HCT116 (cell line): ENCODE results near the gene BTF3L4. TPM values are rescaled to one million over a fixed set of nuclear protein-coding genes. Genes with fewer than 3 reads are reported as not detected.

Experiments
- ATAC-seq: fragments of 200-7000 bp; cut with Tn5 transposase; 2 replicates; pipeline ENCODE4 v1.9.1; 2020; ENCODE audit warnings: mild to moderate bottlenecking, moderate library complexity
- BruUV-seq: library from RNA; stranded (reverse); fragments of 400-500 nt; replicated peaks from 2 replicates; lab custom pipeline; 2021; lab: Mats Ljungman, UMichigan
- CTCF ChIA-PET: fragments of 300-600 bp; sonication (Branson Sonifier 250); formaldehyde crosslinking; loops from one replicate; lab custom pipeline; 2021; ENCODE audit warnings: antibody characterized with exemption; lab: Charles Lee
- POLR2A ChIA-PET: fragments of 300-600, 350-600 bp; sonication (Branson Sonifier 250); formaldehyde crosslinking; loops from one replicate; lab custom pipeline; 2021; ENCODE audit warnings: antibody characterized with exemption; lab: Charles Lee
- RAD21 ChIA-PET, 2 experiments: fragments of 300-600 bp; sonication (Branson Sonifier 250); formaldehyde crosslinking; loops; one replicate each; lab custom pipeline; 2023; ENCODE audit warnings: low total read pairs in 2 of 2; ENCODE audit not compliant: uncharacterized antibody in 2 of 2, unreplicated experiment in 2 of 2, low non-redundant PET in 1 of 2; lab: Charles Lee
- DNase-seq: peaks from one replicate; pipeline ENCODE4 v3.0.0-alpha.2; 2010; ENCODE audit warnings: low read depth, low spot score
- H2AFZ ChIP-seq: fragments of 200-600 bp; shearing (Covaris generic), sonication (generic); 2 replicates; pipeline ENCODE4 v1.6.1; 2017; ENCODE audit warnings: low read depth, mixed run types, mixed read lengths, antibody characterized with exemption, low read length; ENCODE audit not compliant: poor library complexity, severe bottlenecking
- H3K27ac ChIP-seq: 2 replicates; pipeline ENCODE4 v1.5.1; 2012; ENCODE audit warnings: low read depth, low read length
- H3K27me3 ChIP-seq: fragments of 200-600 bp; sonication (generic); 2 replicates; pipeline ENCODE4 v1.6.1; 2016; ENCODE audit warnings: mixed run types, low read length, mixed read lengths; ENCODE audit not compliant: insufficient read depth
- H3K36me3 ChIP-seq, 2 experiments: fragments of 200-500 bp in 1 of 2; fragments of 200-600 bp in 1 of 2; sonication (Bioruptor generic) in 1 of 2; sonication (generic) in 1 of 2; 2 replicates each; pipeline versions ENCODE4 v1.5.1 to v1.6.1; 2014 to 2016; ENCODE audit warnings: low read length in 2 of 2, inconsistent platforms in 1 of 2, mixed read lengths in 1 of 2, mixed run types in 1 of 2; ENCODE audit not compliant: insufficient read depth in 2 of 2, control insufficient read depth in 1 of 2
- H3K4me1 ChIP-seq, 2 experiments: fragments of 200-600 bp in 1 of 2; sonication (generic) in 1 of 2; 2 replicates each; pipeline versions ENCODE4 v1.5.1 to v1.6.1; 2012 to 2017; ENCODE audit warnings: low read length in 2 of 2, inconsistent platforms in 1 of 2, mild to moderate bottlenecking in 1 of 2, mixed read lengths in 1 of 2, mixed run types in 1 of 2, moderate library complexity in 1 of 2; ENCODE audit not compliant: insufficient read depth in 2 of 2, control insufficient read depth in 1 of 2
- H3K4me2 ChIP-seq: fragments of 200-600 bp; sonication (generic); 2 replicates; pipeline ENCODE4 v1.6.1; 2017; ENCODE audit warnings: mixed run types, low read length, mixed read lengths
- H3K4me3 ChIP-seq, 2 experiments: fragments of 200-600 bp in 1 of 2; sonication (generic) in 1 of 2; replicated peaks in 1 of 2; 2 replicates each; pipeline ENCODE4 v1.5.1; 2011 to 2016; ENCODE audit warnings: low read length in 2 of 2, control low read depth in 1 of 2, low read depth in 1 of 2, mild to moderate bottlenecking in 1 of 2, mixed read lengths in 1 of 2, mixed run types in 1 of 2
- H3K79me2 ChIP-seq: fragments of 200-600 bp; sonication (generic); 2 replicates; pipeline ENCODE4 v1.6.1; 2017; ENCODE audit warnings: mild to moderate bottlenecking, mixed run types, low read length, moderate library complexity, mixed read lengths; ENCODE audit not compliant: insufficient read depth
- H3K9ac ChIP-seq: fragments of 200-600 bp; sonication (generic); 2 replicates; pipeline ENCODE4 v1.6.1; 2016; ENCODE audit warnings: low read length, mixed read lengths
- H3K9me2 ChIP-seq: fragments of 200-600 bp; sonication (generic), shearing (Covaris generic); 2 replicates; pipeline ENCODE4 v1.6.1; 2017; ENCODE audit warnings: mixed run types, mild to moderate bottlenecking, moderate library complexity; ENCODE audit not compliant: insufficient read depth
- H3K9me3 ChIP-seq, 2 experiments: fragments of 200-500 bp in 1 of 2; fragments of 200-600 bp in 1 of 2; sonication (Bioruptor generic) in 1 of 2; sonication (generic) in 1 of 2; 2 replicates each; pipeline ENCODE4 v1.6.1; 2014 to 2017; ENCODE audit warnings: low read length in 2 of 2, mixed read lengths in 2 of 2, inconsistent platforms in 1 of 2, low read depth in 1 of 2, mild to moderate bottlenecking in 1 of 2, mixed run types in 1 of 2, moderate library complexity in 1 of 2; ENCODE audit not compliant: control insufficient read depth in 1 of 2, insufficient read depth in 1 of 2
- H4K20me1 ChIP-seq: fragments of 200-600 bp; sonication (generic), shearing (Covaris generic); 2 replicates; pipeline ENCODE4 v1.6.1; 2017; ENCODE audit warnings: mixed run types, mild to moderate bottlenecking, moderate library complexity; ENCODE audit not compliant: insufficient read depth
- CBX3 ChIP-seq: IDR thresholded peaks from 2 replicates; pipeline ENCODE4 v1.6.1; 2012; ENCODE audit warnings: low read depth
- CEBPB ChIP-seq: IDR thresholded peaks from 2 replicates; pipeline ENCODE4 v1.6.1; 2012; ENCODE audit warnings: low read depth
- ELF1 ChIP-seq: IDR thresholded peaks from 2 replicates; pipeline ENCODE4 v1.6.1; 2012; ENCODE audit warnings: low read depth, borderline replicate concordance
- FOSL1 ChIP-seq: IDR thresholded peaks from 2 replicates; pipeline ENCODE4 v1.6.1; 2012; ENCODE audit warnings: low read depth
- JUND ChIP-seq: IDR thresholded peaks from 2 replicates; pipeline ENCODE4 v1.6.1; 2012
- POLR2AphosphoS5 ChIP-seq: IDR thresholded peaks from 2 replicates; pipeline ENCODE4 v1.6.1; 2011; ENCODE audit warnings: mild to moderate bottlenecking, low read depth, low read length, moderate library complexity
- RAD21 ChIP-seq: IDR thresholded peaks from 2 replicates; pipeline ENCODE4 v1.6.1; 2012; ENCODE audit warnings: low read depth, mild to moderate bottlenecking
- REST ChIP-seq: IDR thresholded peaks from 2 replicates; pipeline ENCODE4 v1.6.1; 2012; ENCODE audit warnings: low read depth
- YY1 ChIP-seq: IDR thresholded peaks from 2 replicates; pipeline ENCODE4 v1.6.1; 2011; ENCODE audit warnings: low read length, low read depth, moderate library complexity, mild to moderate bottlenecking; ENCODE audit not compliant: insufficient replicate concordance; ENCODE audit errors: extremely low read depth
- ZBTB33 ChIP-seq: IDR thresholded peaks from 2 replicates; pipeline ENCODE4 v1.6.1; 2011; ENCODE audit warnings: mild to moderate bottlenecking, low read length, moderate library complexity; ENCODE audit not compliant: insufficient replicate concordance; ENCODE audit errors: extremely low read depth
- ZFX ChIP-seq: fragments of 450-650 bp; IDR thresholded peaks from 2 replicates; pipeline ENCODE4 v1.6.1; 2017
- ZNF274 ChIP-seq: fragments of 200-500 bp; sonication (Bioruptor generic); IDR thresholded peaks from 2 replicates; pipeline ENCODE4 v1.6.1; 2014; ENCODE audit warnings: mild to moderate bottlenecking, low read depth, low read length, inconsistent platforms
- intact Hi-C: fragments of 100-400 bp; cut with micrococcal nuclease; formaldehyde crosslinking; loops from 2 replicates; pipeline ENCODE4 v1.10.0; 2022
- total RNA-seq: library from RNA; stranded (reverse); gene quantifications from one replicate; pipeline ENCODE4 v1.2.1, GENCODE V29; 2021; ENCODE audit not compliant: unreplicated experiment
- TF ChIP-seq, protein P1 (sequence below): IDR thresholded peaks from 2 replicates; pipeline ENCODE4 v1.6.1; 2012

Gene BTF3L4
- total RNA-seq, 1 experiment from 2014 or later: 56.6 TPM

DNA sequence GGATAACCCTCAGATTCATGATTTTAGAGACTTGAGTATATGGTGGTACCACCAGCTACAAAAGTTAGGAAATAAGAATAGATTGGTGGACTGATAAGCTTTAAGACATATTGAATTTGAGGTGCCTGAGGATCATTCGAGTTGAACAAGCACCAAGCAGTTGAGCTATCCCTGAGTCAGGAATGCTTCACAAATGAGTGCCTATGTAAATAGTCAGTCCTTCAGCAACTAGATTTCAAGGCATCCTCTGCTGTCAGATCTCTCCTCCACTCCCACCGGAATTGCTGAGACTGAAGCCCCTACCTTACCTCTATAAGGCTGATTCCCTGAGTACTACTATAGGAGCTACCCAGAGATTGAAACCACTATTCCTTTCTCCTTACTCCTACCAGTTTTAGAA is 7.1 kb downstream of the BTF3L4 start:
- TF ChIP-seq RAD21: no peak
- no peak for TF ChIP-seq CBX3
- Histone ChIP-seq H3K4me3 (no peak overlapping the region), H3K79me2 (peaks cover 63% of the 10 kb centered on the region), H3K36me3 (peaks cover 33 to 45% of the 10 kb centered on the region in 2 experiments; a peak in 3 of 4 replicates), H3K9me3 (no peaks in the 10 kb centered on the region), H3K9ac (no peak overlapping the region), H2AFZ (no peak overlapping the region), H3K9me2 (no peaks in the 10 kb centered on the region), H3K4me2 (no peak overlapping the region), H3K4me1 (peaks cover 5 to 12% of the 10 kb centered on the region in 2 experiments; a peak in 3 of 4 replicates), H3K27me3 (no peaks in the 10 kb centered on the region), H3K27ac (no peak overlapping the region), H4K20me1 (no peaks in the 10 kb centered on the region)
- BruUV-seq: no TSS peak
- POLR2A ChIA-PET: interaction anchor here (0.7 kb wide), 1 partner anchor 8 kb away, joined by 4 read pairs; no protein-coding TSS in a partner anchor
- RAD21 ChIA-PET: no interaction called here
- no peak for ATAC-seq
- DNase-seq: no peak
- CTCF ChIA-PET: no interaction called here
- intact Hi-C loops: no loop called here

DNA sequence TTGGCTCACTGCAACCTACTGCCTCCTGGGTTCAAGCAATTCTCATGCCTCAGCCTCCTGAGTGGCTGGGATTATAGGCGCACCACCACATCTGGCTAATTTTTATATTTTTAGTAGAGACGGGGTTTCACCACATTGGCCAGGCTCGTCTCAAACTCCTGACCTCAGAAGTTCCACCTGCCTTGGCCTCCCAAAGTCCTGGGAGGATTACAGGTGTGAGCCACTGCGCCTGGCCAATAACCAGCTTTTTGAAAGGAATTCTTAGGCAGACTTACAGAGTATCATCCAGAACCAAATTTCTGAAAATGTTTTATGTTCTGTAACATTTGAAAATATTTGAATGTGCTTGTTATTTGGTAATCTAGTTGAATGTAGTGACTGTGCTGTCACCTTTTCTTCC is 14.6 kb downstream of the BTF3L4 start:
- RAD21 ChIA-PET: no interaction called here
- peaks cover 15 to 23% of the 10 kb centered on the region in 2 experiments; a peak in 2 of 4 replicates for H3K36me3 ChIP-seq
- H3K79me2 ChIP-seq: peaks cover 73% of the 10 kb centered on the region
- POLR2A ChIA-PET: interaction anchor here (2.3 kb wide), 1 partner anchor 10 kb away, joined by 7 read pairs; no protein-coding TSS in a partner anchor
- no peak overlapping the region for H2AFZ ChIP-seq
- DNase-seq (no peak), ATAC-seq (no peak)
- no TSS peak for BruUV-seq
- no peaks in the 10 kb centered on the region for H3K9me2 ChIP-seq
- H4K20me1 ChIP-seq: no peaks in the 10 kb centered on the region
- H3K27ac ChIP-seq: no peak overlapping the region
- no peak overlapping the region for H3K4me3 ChIP-seq
- no peaks in the 10 kb centered on the region for H3K9me3 ChIP-seq
- H3K9ac ChIP-seq: no peak overlapping the region
- no peaks in the 10 kb centered on the region for H3K4me1 ChIP-seq
- H3K27me3 ChIP-seq: no peaks in the 10 kb centered on the region
- intact Hi-C loops: no loop called here
- CTCF ChIA-PET: no interaction called here
- no peak overlapping the region for H3K4me2 ChIP-seq
- TF ChIP-seq ZFX (no peak), CBX3 (no peak), REST (no peak), JUND (no peak), YY1 (no peak), ZNF274 (no peak), CEBPB (no peak), FOSL1 (no peak), ZBTB33 (no peak), POLR2AphosphoS5 (no peak), ELF1 (no peak)
- TF ChIP-seq, protein P1, sequence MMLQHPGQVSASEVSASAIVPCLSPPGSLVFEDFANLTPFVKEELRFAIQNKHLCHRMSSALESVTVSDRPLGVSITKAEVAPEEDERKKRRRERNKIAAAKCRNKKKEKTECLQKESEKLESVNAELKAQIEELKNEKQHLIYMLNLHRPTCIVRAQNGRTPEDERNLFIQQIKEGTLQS: no peak
